Islet precursor cell (in vitro differentiated cells): ENCODE data around the gene CHRNA1.
"Not testable (repeated sequence)": the region's sequence is repeated elsewhere in the genome, so short reads cannot be mapped to it uniquely, and the experiment has no call there.

Experiments
- DNase-seq: peaks from one replicate; pipeline ENCODE4 v3.0.0-alpha.2; 2018

CHRNA1 gene

GRCh38 chr2:174711206-174711605, 53.1 kb downstream of the CHRNA1 start:
- DNase-seq = peak; percentile 86

GRCh38 chr2:174709416-174710004, 54.8 kb downstream of the CHRNA1 start:
- not testable (repeated sequence) for DNase-seq

DNA sequence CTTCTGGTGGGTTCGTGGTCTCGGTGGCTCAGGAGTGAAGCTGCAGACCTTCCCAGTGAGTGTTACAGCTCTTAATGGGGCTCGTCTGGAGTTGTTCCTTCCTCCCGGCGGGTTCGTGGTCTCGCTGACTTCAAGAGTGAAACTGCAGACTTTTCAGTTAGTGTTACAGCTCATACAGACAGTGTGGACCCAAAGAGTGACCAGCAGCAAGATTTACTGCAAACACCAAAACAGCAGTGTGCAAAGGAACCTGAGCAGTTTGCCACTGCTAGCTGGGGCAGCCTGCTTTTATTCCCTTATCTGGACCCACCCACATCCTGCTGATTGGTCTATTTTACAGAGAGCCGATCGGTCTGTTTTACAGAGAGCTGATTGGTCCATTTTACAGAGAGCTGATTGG, 55.6 kb downstream of the CHRNA1 start:
- no peak for DNase-seq

DNA sequence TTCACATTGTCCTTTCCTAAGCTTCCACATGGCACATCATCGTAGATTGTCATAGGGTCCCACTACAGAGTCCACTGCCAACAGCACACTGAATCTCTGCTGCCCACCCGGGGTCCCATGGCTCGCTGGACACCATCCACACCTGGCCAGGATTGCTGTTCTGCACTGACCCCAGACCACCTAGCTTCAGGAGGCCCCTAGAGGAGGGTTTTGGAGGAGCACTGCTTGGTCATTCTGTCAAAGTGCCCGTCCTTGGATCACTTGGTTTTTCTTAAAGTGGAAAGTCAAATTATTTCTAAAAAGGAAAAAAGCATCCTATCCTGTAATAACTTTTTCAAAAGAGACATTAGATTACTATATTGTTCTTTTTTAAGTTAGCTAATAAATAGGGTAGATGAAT, 59.0 kb downstream of the CHRNA1 start:
- DNase-seq = no peak

- no peak for DNase-seq
Observed at GRCh38 chr2:174704642-174705041, 59.6 kb downstream of the CHRNA1 start.

- no peak for DNase-seq
Observed at GRCh38 chr2:174704061-174704460, 60.2 kb downstream of the CHRNA1 start.

DNA sequence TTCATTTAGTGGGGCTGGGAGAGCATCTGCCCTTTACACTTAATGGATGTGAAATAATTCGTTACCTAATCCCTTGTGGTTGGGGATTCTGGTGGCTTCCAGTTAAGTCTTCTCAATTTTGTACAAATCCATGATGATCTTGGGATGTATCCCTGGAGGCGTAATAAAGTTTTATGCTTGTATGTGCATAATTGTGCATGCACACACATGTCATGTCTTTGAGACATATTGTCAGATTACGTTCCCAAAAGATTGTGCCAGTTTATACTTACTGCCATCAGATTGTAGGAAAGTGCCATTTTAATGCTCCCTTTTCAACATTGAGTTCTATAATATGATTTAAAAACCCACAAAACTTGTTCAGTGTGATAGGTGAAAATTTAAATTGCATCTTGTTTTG, 60.8 kb downstream of the CHRNA1 start:
- no peak for DNase-seq

- DNase-seq = no peak
Observed at GRCh38 chr2:174702541-174702940, 61.7 kb downstream of the CHRNA1 start.

DNA sequence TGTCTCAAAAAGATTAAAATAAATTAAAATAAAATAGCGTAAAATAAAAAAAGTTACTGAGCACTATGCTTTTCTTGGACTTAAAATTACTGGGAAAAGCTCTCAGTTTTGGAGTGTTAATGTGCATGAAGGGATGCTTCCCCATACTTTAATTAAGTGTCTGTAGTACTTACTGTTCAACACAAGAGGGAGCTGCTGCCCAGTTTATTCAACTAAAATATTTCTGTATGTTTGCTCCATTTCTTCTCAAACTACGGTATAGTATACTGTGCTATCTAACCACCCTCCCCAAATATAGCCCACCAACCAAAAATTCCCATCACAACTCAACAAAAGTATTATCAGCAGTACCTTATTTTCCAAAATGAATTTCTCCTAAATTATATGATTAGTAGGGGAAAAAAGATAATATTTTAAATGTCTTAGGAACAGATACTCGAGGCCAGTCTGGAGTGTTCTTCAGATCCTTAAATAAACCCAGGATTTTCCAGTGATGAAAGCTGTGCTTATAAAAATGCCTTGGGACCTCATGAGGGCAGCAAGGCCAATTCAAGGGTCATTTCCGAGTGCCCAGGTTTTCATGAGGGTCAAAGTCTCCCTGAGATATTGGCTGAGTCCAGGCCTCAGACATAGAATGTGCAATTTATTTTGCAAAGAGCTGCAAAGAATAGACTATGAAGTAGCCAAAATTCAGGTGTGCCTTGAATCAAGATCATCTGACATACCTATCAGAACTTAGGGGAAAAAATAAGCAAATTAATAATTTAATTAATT, 64.1 kb downstream of the CHRNA1 start:
- DNase-seq = no peak
